Heart left ventricle (tissue), 16 donors: ENCODE measurements around the gene AGO3. TPM values are rescaled to one million over a fixed set of nuclear protein-coding genes. Genes with fewer than 3 reads are reported as not detected.
"Not testable (repeated sequence)": the region's sequence is repeated elsewhere in the genome, so short reads cannot be mapped to it uniquely, and the experiment has no call there.

Source experiments
- ATAC-seq, 4 donors: fragments of 200-7000 bp; cut with Tn5 transposase; one replicate each; pipeline ENCODE4 v1.9.1; 2020 to 2022; ENCODE audit warnings: moderate library complexity in 4 of 4, mild to moderate bottlenecking in 3 of 4, moderate number of reproducible peaks in 1 of 4
- DNase-seq, 5 donors: peaks; one replicate each; pipeline ENCODE4 v3.0.0-alpha.2; 2020
- H3K27ac ChIP-seq, 12 donors: fragments of 200-600 bp; sonication (generic) in 4 of 12; one replicate each; pipeline versions ENCODE4 v1.5.0 to v1.8.0; 2016 to 2022; ENCODE audit warnings: mild to moderate bottlenecking in 2 of 12
- H3K27me3 ChIP-seq, 9 donors: fragments of 200-600 bp; sonication (generic) in 2 of 9; one replicate each; pipeline versions ENCODE4 v1.5.1 to v1.8.0; 2016 to 2022; ENCODE audit warnings: mild to moderate bottlenecking in 3 of 9
- H3K36me3 ChIP-seq, 9 donors: fragments of 200-600 bp; sonication (generic) in 2 of 9; one replicate each; pipeline versions ENCODE4 v1.5.0 to v1.8.0; 2018 to 2022; ENCODE audit warnings: mild to moderate bottlenecking in 2 of 9
- H3K4me1 ChIP-seq, 12 donors: fragments of 200-600 bp; sonication (generic) in 4 of 12; one replicate each; pipeline versions ENCODE4 v1.5.0 to v1.8.0; 2016 to 2022; ENCODE audit warnings: mild to moderate bottlenecking in 3 of 12
- H3K4me3 ChIP-seq, 12 donors: fragments of 200-600 bp; sonication (generic) in 4 of 12; one replicate each; pipeline versions ENCODE4 v1.5.0 to v1.8.0; 2017 to 2022; ENCODE audit warnings: mild to moderate bottlenecking in 9 of 12, moderate library complexity in 4 of 12
- H3K9me3 ChIP-seq, 12 donors: fragments of 200-600 bp; sonication (generic) in 4 of 12; one replicate each; pipeline versions ENCODE4 v1.5.0 to v1.8.0; 2016 to 2022; ENCODE audit warnings: mild to moderate bottlenecking in 1 of 12
- CTCF ChIP-seq, 12 donors: fragments of 200-600 bp; sonication (generic) in 4 of 12; IDR thresholded peaks; one replicate each; pipeline versions ENCODE4 v1.5.0 to v1.8.0; 2018 to 2022; ENCODE audit warnings: antibody characterized with exemption in 12 of 12, mild to moderate bottlenecking in 5 of 12
- POLR2A ChIP-seq, 2 donors: fragments of 450-650 bp; IDR thresholded peaks; one replicate each; pipeline ENCODE4 v1.6.1; 2017; ENCODE audit warnings: antibody characterized with exemption in 2 of 2, mild to moderate bottlenecking in 2 of 2, moderate library complexity in 2 of 2
- WGBS, 4 donors: extraction: QIAGEN DNeasy Blood & Tissue Kit in 2 of 4; methylation state at CpG; one replicate each; pipeline versions ENCODE4 v1.1.5 to v1.1.7; 2013 to 2018; 5-methylcytosine and 5-hydroxymethylcytosine counted together
- intact Hi-C, 10 donors: fragments of 100-400 bp; cut with DNase I; formaldehyde crosslinking; loops; one replicate each; pipeline versions ENCODE4 v1.11.1 to v1.14.2; 2022
- polyA plus RNA-seq, 2 donors: library from polyadenylated mRNA; stranded (reverse); fragments of 200-250 nt; gene quantifications; one replicate each; pipeline ENCODE4 v1.2.3, GENCODE V29; 2013
- total RNA-seq, 9 donors: library from RNA; depleted of rRNA in 2 of 9; stranded (reverse); fragments of >200 nt in 2 of 9; fragmentation: NEBNext Ultra II Directional in 3 of 9; extraction: Animal tissue kit (Norgen Biotek cat#: 25700) in 3 of 9; gene quantifications; one replicate each; pipeline versions ENCODE4 v1.1.0 to v1.2.4, GENCODE V29; 2016 to 2023
- donor health status: ischemic (EF 13 %, LVEDD 7.1; RV severe dilation, severe dysfunction).
- donor health status: healthy with polysubstance abuse.
- donor health status: DM: no; HTN: yes; CAD: no.
- donor health status: DM: no; HTN: no; CAD: no.
- donor health status: ischemic (EF 25% LVEDD 6.9; RV normal size, moderate dysfunction).
- donor health status: ischemic (EF 25% LVEDD 5.7; RV mildly dilated, moderate dysfunction).
- donor health status: healthy.
- donor health status: DM: yes; HTN: yes; CAD: no.
- donor health status: ischemic (EF 35%, LVEDD 5.7; RV mildly dilated, moderate dysfunction).
- donor health status: nonischemic (EF 11% LVEDD 7.7; RV severe dilation, severe dysfunction).
- donor health status: DM: yes; HTN: yes; CAD: no.
- donor health status: PGD.
- donor health status: ischemic (EF 29% LVEDD 5.4; RV normal size, mild dysfunction).
- donor health status: nonischemic (EF 23%, LVEDD 6.1; RV moderate dilation, normal function).

The AGO3 gene
- total and polyA plus RNA-seq, 11 donors = 2.8 to 18.8 (median 12.2) TPM

DNA sequence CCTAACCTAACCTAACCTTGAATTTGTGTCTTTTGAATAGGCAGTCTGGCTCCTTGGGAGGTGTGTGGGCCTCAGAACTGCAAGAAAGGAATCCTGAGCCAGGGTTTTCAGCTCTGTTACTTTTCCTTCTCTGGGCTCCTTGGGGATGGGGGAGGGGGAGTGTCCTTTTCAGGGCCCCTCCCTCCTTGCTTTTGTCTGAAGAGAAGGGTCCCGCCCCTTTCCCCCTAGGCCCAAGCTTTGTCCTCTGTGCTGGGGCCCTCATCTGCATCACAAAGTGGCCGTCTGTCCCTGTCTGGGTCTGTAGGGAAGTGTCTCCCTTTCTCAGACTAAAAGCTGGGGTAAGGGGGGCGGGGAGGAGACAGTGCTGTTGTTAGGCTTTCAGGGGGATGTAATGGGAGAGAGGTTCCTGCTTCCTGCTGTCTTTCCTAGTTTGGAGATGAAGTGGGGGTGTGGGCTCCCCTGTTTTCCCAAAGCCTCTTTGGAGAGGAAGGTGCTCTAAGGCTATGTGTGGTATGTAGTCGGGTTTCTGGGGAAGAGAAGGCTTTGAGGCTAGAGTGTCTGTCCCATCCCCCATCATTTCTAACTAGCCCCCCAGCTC lies 44.8 kb upstream of the AGO3 start:
- H3K27ac ChIP-seq = no peak overlapping the region
- H3K27me3 ChIP-seq = no peaks in the 10 kb centered on the region
- DNase-seq = no peak
- ATAC-seq = no peak
- H3K4me3 ChIP-seq = no peak overlapping the region
- WGBS, 4 donors = 43 to 70% (median 65%) methylated on average over 4 of the region's 4 CpGs
- intact Hi-C loops = loop anchor here in 2 of 10 donors (5.0 to 10.0 kb wide), 2 partner anchors 41 to 199 kb away; partner anchors contain the start of genes ADPRS (in 1 of the 2) and TEKT2 (in 1 of the 2)
- peaks cover 0 to 48% (median 20%) of the 10 kb centered on the region in 12 donors for H3K4me1 ChIP-seq
- no peaks in the 10 kb centered on the region for H3K9me3 ChIP-seq
- peaks cover 0 to 29% (median 20%) of the 10 kb centered on the region in 9 donors for H3K36me3 ChIP-seq
- TF ChIP-seq CTCF (IDR thresholded peaks at IDR 0.05) (no peak), POLR2A (IDR thresholded peaks at IDR 0.05) (no peak)

GRCh38 chr1:35886577-35887431 lies 44.1 kb upstream of the AGO3 start:
- DNase-seq (no peak), ATAC-seq (no peak)
- H3K27me3 ChIP-seq = no peaks in the 10 kb centered on the region
- intact Hi-C loops = loop anchor here in 2 of 10 donors (5.0 to 10.0 kb wide), 2 partner anchors 40 to 198 kb away; partner anchors contain the start of genes ADPRS (in 1 of the 2) and TEKT2 (in 1 of the 2)
- no peak overlapping the region for H3K27ac ChIP-seq
- peaks cover 0 to 36% (median 27%) of the 10 kb centered on the region in 9 donors for H3K36me3 ChIP-seq
- peaks cover 0 to 48% (median 20%) of the 10 kb centered on the region in 12 donors for H3K4me1 ChIP-seq
- H3K4me3 ChIP-seq = no peak overlapping the region
- WGBS, 4 donors = 46 to 52% (median 47%) methylated on average over 3 of the region's 3 CpGs
- no peaks in the 10 kb centered on the region for H3K9me3 ChIP-seq
- TF ChIP-seq POLR2A (IDR thresholded peaks at IDR 0.05) = no peak
- no peak for TF ChIP-seq CTCF (IDR thresholded peaks at IDR 0.05)

DNA sequence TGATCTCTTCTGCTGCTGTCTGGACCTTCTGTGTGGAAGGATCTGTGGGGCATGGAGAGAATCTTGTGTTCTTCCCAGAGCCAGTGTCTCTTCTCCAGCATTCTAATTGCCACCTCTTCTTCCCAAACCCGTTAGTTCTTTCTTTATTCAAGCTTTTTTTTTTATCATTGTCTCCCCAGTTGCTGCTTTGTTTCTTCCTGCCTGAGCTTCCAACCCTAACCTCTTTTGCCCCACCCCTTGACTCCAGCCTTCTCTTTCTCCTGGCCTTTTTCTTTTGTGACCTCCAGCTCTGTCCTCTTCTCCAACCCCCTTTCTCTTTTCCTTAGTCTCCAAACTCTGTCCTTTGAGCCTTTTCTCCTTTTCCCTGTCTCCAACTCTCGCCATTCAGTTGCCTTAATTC lies 43.4 kb upstream of the AGO3 start:
- 77 to 82% (median 80%) methylated on average over 2 of the region's 2 CpGs for WGBS, 4 donors
- ATAC-seq = no peak
- intact Hi-C loops = loop anchor here in 2 of 10 donors (5.0 to 10.0 kb wide), 2 partner anchors 40 to 197 kb away; partner anchors contain the start of genes ADPRS (in 1 of the 2) and TEKT2 (in 1 of the 2)
- H3K27ac ChIP-seq = no peak overlapping the region
- DNase-seq = no peak
- TF ChIP-seq CTCF (IDR thresholded peaks at IDR 0.05) = no peak
- no peak for TF ChIP-seq POLR2A (IDR thresholded peaks at IDR 0.05)
- no peaks in the 10 kb centered on the region for H3K9me3 ChIP-seq
- no peaks in the 10 kb centered on the region for H3K27me3 ChIP-seq
- H3K36me3 ChIP-seq = peaks cover 0 to 43% (median 34%) of the 10 kb centered on the region in 9 donors
- H3K4me1 ChIP-seq = peaks cover 0 to 47% (median 18%) of the 10 kb centered on the region in 12 donors
- no peak overlapping the region for H3K4me3 ChIP-seq

- Histone ChIP-seq H3K4me3 (no peak overlapping the region), H3K36me3 (peaks cover 0 to 51% (median 42%) of the 10 kb centered on the region in 9 donors), H3K9me3 (no peaks in the 10 kb centered on the region), H3K27me3 (no peaks in the 10 kb centered on the region), H3K4me1 (peaks cover 0 to 44% (median 16%) of the 10 kb centered on the region in 12 donors), H3K27ac (no peak overlapping the region)
- WGBS, 4 donors = 86 to 92% (median 91%) methylated on average over 11 of the region's 11 CpGs
- DNase-seq (no peak), ATAC-seq (no peak)
- intact Hi-C loops = loop anchor here in 2 of 10 donors (5.0 to 10.0 kb wide), 2 partner anchors 39 to 197 kb away; partner anchors contain the start of genes ADPRS (in 1 of the 2) and TEKT2 (in 1 of the 2)
- TF ChIP-seq CTCF (IDR thresholded peaks at IDR 0.05) = no peak
- no peak for TF ChIP-seq POLR2A (IDR thresholded peaks at IDR 0.05)
Measured at GRCh38 chr1:35888255-35888654, 42.6 kb upstream of the AGO3 start.

DNA sequence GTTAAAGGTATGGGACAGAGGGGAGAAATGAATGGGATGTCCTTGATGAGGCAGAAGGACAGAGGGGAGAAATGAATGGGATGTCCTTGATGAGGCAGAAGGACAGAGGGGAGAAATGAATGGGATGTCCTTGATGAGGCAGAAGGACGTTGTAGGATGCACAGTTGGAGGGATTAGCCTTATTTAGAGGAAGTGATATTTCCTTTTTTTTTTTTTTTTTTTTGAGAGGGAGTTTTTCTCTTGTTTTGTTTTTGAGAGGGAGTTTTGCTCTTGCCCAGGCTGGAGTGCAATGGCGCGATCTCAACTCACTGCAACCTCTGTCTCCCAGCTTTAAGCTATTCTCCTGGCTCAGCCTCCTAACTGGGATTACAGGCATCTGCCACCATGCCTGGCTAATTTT lies 41.9 kb upstream of the AGO3 start:
- not testable (repeated sequence) for H3K9me3 ChIP-seq, H3K27me3 ChIP-seq, H3K27ac ChIP-seq, DNase-seq, H3K4me3 ChIP-seq, ATAC-seq
- H3K36me3 ChIP-seq = peaks cover 0 to 58% (median 49%) of the 10 kb centered on the region in 9 donors
- peaks cover 0 to 50% (median 15%) of the 10 kb centered on the region in 12 donors for H3K4me1 ChIP-seq
- 74 to 82% (median 78%) methylated on average over 3 of the region's 3 CpGs for WGBS, 4 donors
- intact Hi-C loops = loop anchor here in 2 of 10 donors (5.0 to 10.0 kb wide), 2 partner anchors 38 to 196 kb away; partner anchors contain the start of genes ADPRS (in 1 of the 2) and TEKT2 (in 1 of the 2)
